RWPE2 (cell line): ENCODE measurements around the gene SLC2A6.

Source experiments
- ATAC-seq: fragments of 200-7000 bp; cut with Tn5 transposase; 3 replicates; pipeline ENCODE4 v1.9.1; 2021; ENCODE audit warnings: low read depth
- DNase-seq: peaks from one replicate; pipeline ENCODE4 v3.0.0-alpha.2; 2020; ENCODE audit warnings: low spot score
- H3K27ac ChIP-seq: fragments of 450-650 bp; 2 replicates; pipeline ENCODE4 v1.5.1; 2017; ENCODE audit warnings: mild to moderate bottlenecking; ENCODE audit not compliant: poor library complexity, severe bottlenecking
- H3K27me3 ChIP-seq: fragments of 250-450 bp; sonication (Bioruptor Pico); 2 replicates; pipeline ENCODE4 v1.5.1; 2021; ENCODE audit warnings: mild to moderate bottlenecking, moderate library complexity; ENCODE audit not compliant: insufficient read depth, poor library complexity, severe bottlenecking
- H3K36me3 ChIP-seq: fragments of 250-450 bp; sonication (Bioruptor Pico); 2 replicates; pipeline ENCODE4 v1.5.1; 2020; ENCODE audit warnings: low read depth, mild to moderate bottlenecking, moderate library complexity
- H3K4me1 ChIP-seq: fragments of 250-450 bp; sonication (Bioruptor Pico); 2 replicates; pipeline ENCODE4 v1.5.1; 2021; ENCODE audit warnings: mild to moderate bottlenecking, moderate library complexity; ENCODE audit not compliant: insufficient read depth, poor library complexity, severe bottlenecking
- H3K4me3 ChIP-seq: fragments of 250-450 bp; sonication (Bioruptor Pico); 2 replicates; pipeline ENCODE4 v1.5.1; 2021; ENCODE audit warnings: mild to moderate bottlenecking, moderate library complexity; ENCODE audit not compliant: severe bottlenecking
- H3K9me3 ChIP-seq: fragments of 250-450 bp; sonication (Bioruptor Pico); 2 replicates; pipeline ENCODE4 v1.5.1; 2021; ENCODE audit warnings: mild to moderate bottlenecking, moderate library complexity; ENCODE audit not compliant: severe bottlenecking
- CTCF ChIP-seq: fragments of 450-650 bp; IDR thresholded peaks from one replicate; pipeline ENCODE4 v1.5.1; 2017; ENCODE audit warnings: mild to moderate bottlenecking, moderate library complexity; ENCODE audit not compliant: poor library complexity, severe bottlenecking

The SLC2A6 gene

DNA sequence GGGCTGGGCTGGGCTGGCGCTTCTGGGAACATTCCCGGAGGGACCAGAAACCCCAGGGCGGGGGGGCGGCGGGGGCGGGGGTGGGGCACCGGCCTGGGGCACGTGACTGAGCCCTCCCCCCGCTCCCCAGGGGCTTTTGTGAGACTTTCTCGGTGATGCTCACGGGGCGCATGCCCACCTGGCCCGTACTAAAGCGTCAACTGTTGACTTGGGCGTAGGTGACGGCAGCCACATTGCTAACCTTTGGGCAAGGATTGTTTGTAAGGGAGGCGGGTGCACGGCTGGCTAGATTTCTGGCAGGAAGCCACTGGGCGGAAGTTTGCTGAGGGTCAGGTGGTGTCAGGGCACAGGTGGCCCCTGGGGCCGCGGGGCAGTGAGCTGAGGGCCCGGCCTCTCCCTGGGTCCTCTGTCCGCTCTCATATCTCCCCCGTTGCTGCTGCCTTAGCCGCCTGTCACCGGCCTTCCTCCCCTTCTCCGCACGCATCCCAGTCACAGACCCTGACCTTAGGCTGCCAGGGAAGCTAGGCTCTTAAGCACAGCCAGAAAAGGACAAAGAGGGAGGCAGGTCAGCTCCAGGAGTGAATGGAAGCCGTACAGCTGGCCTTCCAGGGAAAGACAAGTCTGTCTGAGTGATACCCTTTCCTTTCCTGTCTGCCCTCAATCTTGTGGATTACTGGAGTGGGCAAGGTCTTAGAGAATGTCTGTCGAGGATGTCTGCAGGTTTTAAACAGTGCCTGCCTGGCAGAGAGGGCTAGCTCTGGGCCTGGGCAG is 18.3 kb downstream of the SLC2A6 start:
- peak overlapping the region; percentile 54 for H3K27ac ChIP-seq
- no peaks in the 10 kb centered on the region for H3K27me3 ChIP-seq
- peak; percentile 0; the same call in 1 of the 3 replicates for ATAC-seq
- DNase-seq, result no peak
- TF ChIP-seq CTCF, result no peak
- no peaks in the 10 kb centered on the region for H3K36me3 ChIP-seq
- peak overlapping the region; percentile 71 for H3K4me3 ChIP-seq
- peaks cover 3% of the 10 kb centered on the region for H3K4me1 ChIP-seq
- no peaks in the 10 kb centered on the region for H3K9me3 ChIP-seq

DNA sequence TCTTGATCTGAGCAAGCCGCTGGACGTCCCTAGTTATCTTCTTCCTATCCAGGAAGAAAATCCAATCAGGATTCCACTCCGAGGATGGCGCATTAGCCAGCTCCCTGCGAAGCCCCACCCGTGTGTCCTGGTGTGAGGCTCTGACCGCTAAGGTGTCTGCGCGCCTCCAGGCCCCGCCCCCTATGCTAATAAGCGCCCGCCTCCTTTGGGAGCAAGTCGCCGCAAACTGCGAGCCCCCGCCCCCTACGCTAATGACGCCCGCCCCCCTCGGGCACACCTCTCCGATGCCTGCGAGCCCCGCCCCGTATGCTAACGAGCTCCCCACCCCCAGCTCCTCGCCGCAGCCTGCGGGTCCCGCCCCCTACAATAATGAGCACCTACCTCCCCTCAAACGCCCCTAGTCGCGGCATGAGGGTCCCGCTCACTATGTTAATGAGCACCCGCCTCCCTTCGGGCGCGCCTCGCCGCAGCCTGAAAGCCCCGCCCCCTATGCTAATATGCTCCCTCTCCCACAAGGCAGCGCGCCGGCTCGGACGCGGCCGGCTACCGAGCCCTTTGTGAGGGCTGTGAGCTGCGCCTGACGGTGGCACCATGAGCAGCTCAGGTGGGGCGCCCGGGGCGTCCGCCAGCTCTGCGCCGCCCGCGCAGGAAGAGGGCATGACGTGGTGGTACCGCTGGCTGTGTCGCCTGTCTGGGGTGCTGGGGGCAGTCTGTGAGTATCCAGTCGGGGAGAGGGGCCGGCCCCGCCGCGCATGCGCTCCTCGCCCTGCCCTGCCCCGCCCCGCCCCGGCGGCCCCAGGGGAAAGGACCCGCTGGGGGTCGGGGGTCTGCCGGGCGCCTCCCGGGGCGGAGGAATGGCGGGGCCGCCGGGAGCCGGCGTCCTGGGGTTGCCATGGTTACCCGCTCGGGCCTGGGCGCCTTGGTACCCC is 19.2 kb downstream of the SLC2A6 start, which contains the start of gene CACFD1:
Gene CACFD1, plus strand, starts transcription at position 503 of the 929 bp plus-strand sequence. Its CDS starts 89 bp downstream, at position 592.
- Histone ChIP-seq H3K27ac (peak within 1 kb of the TSS; percentile 54), H3K9me3 (no peaks in the 10 kb centered on the region), H3K4me1 (peaks cover 3% of the 10 kb centered on the region), H3K27me3 (no peaks in the 10 kb centered on the region), H3K4me3 (peak within 1 kb of the TSS; percentile 71), H3K36me3 (no peaks in the 10 kb centered on the region)
- peak; percentile 85 for ATAC-seq
- TF ChIP-seq CTCF, result no peak
- DNase-seq, result peak; percentile 97

- peak overlapping the region; percentile 71 for H3K4me3 ChIP-seq
- no peaks in the 10 kb centered on the region for H3K9me3 ChIP-seq
- DNase-seq (no peak), ATAC-seq (no peak)
- H3K27me3 ChIP-seq, result no peaks in the 10 kb centered on the region
- H3K36me3 ChIP-seq, result no peaks in the 10 kb centered on the region
- no peak for TF ChIP-seq CTCF
- peaks cover 3% of the 10 kb centered on the region for H3K4me1 ChIP-seq
- H3K27ac ChIP-seq, result no peak overlapping the region
Observed at GRCh38 chr9:133458643-133459312, 20.1 kb downstream of the SLC2A6 start.

GRCh38 chr9:133457748-133458147 is 21.2 kb downstream of the SLC2A6 start:
- no peak for DNase-seq
- H3K27me3 ChIP-seq, result no peaks in the 10 kb centered on the region
- TF ChIP-seq CTCF, result no peak
- H3K36me3 ChIP-seq, result no peaks in the 10 kb centered on the region
- peaks cover 3% of the 10 kb centered on the region for H3K4me1 ChIP-seq
- ATAC-seq, result no peak
- no peak overlapping the region for H3K27ac ChIP-seq
- no peaks in the 10 kb centered on the region for H3K9me3 ChIP-seq
- no peak overlapping the region for H3K4me3 ChIP-seq
